ENCODE data around the gene MYRFL. TPM values are rescaled to one million over a fixed set of nuclear protein-coding genes. Genes with fewer than 3 reads are reported as not detected.

MYRFL gene
- total RNA-seq, 1 experiment from 2014 or later, result not detected

DNA sequence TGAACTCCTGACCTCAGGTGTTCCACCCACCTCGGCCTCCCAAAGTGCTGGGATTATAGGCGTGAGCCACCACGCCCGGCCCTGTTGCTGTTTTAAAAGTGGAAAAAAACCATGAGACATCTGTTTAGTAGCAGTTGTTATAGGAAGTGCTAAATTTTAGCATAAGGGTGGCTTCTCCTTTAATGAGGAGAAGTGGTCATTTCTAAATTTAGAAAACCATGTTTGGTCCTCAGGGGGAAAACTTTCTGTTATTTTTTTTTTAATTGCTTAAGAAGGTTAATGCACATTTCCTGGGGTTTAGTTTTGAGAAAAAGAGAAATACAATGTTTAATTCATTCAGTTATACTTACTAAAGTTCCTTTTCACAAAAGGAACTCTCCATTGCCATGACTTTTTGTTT lies 102.1 kb downstream of the MYRFL start:
- DNase-seq (ENCODE audit: extremely low read depth, low read depth), result no peak

DNA sequence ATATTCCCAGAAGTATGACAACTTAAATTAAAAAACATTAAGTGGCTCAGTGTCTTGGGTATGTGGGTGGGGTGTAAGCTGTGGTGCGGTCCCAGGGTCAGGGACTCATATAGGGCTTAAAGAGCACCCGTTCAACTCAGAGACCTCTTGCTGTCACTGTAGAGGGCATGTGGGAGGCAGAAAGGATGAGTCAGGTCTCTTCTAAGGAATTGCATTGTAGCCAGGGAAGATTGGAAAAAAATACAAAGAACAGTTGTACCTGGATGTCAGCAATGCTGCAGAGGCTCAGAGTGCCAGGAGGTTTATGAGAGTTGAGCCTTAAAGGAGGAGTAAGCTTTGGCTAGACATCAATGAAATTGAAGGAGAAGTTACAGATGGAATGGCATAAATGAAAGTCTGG lies 104.1 kb downstream of the MYRFL start:
- no peak for DNase-seq (ENCODE audit: extremely low read depth, low read depth)

DNA sequence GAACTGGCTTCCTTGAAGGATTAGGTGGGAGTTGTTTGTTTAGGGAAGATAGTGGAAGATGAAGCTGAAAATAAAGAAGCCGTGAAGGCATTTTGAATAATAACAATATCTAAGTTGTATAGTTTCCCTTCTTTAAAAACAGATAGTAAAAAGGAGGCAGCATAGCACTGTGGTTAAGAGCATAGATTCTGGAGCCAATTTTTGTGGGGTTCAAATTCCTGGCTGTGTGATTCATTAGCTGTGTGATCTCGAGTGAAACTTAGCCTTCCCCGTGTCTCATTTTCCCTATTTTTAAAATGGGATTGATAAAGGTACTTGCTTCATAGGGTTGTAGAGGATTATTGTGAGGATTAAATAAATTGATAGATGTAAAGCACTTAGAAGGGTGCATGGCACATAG lies 104.5 kb downstream of the MYRFL start:
- no peak for DNase-seq (ENCODE audit: extremely low read depth, low read depth)

DNA sequence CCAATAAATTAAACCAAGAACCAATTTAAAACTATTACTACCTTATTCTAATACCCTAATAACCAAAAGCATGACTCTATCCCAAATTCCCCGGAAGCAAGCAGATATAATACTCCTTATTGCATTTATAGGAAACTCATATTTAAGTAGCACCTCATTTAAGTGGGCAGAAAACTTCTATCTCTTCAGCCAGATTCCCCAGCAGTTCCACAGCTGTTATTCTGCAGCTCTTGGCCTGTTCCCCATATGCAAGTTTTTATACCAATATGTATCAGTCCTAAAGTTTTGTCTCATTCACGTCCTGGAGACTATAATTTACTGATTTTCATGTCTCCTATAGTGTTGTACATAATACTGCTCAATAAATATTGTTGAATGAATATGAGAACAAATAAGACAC lies 106.5 kb downstream of the MYRFL start:
- DNase-seq (ENCODE audit: extremely low read depth, low read depth), result no peak

DNA sequence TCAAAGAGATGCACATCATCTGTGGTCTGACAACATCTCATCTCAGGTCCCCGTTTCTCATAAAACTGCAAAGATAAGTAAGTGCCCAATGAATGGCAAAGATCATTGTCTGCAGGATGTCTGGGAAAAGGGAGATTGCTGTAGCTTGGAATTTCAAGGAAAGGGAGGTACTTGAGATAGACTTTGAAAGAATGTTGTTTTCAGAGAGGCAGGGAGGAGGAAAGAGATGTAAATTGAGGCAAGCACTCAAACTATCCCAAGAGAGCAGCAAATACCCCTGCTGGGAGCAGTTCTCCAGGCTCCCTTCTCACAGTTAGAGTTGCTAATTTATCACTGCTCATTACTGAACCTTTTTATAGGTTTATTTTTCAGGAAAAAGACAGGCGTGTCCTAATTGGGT lies 107.1 kb downstream of the MYRFL start:
- DNase-seq (ENCODE audit: extremely low read depth, low read depth), result no peak

DNA sequence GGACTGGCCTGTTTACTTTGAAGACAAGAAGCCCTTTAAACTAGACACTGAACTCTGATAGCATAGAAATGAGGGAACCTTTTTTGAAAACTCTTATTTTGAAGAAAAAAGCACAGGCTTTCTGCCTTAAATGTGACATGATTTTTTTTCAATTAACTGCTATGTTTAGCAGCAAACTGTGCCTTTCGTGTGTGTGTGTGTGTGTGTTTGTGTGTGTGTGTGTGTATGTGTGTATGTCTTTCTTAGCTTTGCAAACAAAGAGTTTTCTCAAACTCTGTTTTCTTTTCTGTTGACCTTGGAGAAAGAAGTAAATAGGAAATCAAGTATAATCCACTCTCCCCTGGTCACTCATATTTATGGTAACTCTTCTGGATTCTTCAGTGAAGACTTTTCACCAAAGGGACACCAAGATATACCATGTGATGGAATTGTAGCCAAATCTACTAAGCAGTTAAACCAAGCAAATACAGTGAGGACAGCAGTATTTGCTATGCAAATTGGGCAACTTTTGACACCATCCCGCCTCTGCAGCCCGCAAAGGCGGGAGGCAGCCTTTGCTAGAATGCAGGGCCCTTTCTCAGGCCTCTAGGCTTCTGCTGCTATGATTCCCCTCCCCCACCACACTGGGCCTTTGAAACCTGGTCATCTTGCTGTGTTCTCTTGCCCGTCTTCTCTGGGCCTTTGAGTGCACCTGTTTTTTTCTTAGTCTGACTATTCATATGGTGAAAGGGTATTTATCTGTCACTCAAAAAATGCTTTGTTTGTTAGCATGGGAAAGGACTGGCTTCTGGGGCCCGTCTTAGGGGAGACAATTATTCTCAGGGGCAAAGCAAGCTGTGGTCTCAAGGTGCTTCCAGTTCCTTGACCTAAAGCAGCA lies 107.9 kb downstream of the MYRFL start:
- no peak for DNase-seq (ENCODE audit: extremely low read depth, low read depth)

DNA sequence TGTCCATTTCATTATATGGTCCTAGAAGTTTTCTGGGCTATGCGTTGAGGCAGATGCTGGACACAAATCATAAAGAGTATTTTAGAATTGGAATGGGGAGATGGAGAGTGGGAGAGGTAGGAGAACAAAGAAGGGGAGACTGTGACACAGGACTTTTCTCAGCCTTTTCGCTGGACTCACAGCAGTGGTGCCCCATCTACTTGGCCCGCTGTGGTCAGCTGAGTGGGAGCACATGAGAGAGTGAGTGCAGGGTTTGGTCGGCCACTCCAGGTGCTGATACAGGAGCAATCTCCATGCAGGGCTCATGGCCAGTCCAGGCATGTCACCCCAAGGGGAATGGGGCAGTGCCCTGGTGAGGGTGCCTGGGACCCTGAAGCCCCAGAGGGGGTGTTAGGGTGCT lies 109.0 kb downstream of the MYRFL start:
- no peak for DNase-seq (ENCODE audit: extremely low read depth, low read depth)

DNA sequence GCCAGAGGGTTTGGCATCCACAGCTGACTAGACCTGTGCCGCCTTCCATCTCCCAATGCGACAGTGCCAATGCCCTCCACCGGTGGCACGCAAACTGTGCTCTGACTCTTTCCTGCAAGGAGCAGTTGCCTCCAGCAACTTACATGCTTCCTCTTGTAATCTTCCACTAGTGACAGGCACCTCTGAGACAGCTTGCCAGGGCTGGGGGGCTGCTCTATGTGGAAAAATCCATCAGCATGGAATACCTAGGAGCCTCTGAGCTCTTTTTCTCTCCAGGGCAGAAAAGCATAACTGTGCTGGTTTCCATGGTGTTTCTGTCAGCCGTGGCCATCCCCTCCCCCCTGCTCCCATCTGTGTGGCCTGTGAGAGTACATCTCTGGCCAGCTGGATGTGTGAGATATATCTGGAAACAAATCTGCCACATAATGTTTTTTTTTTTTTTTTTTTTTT lies 110.6 kb downstream of the MYRFL start:
- no peak for DNase-seq (ENCODE audit: extremely low read depth, low read depth)

DNA sequence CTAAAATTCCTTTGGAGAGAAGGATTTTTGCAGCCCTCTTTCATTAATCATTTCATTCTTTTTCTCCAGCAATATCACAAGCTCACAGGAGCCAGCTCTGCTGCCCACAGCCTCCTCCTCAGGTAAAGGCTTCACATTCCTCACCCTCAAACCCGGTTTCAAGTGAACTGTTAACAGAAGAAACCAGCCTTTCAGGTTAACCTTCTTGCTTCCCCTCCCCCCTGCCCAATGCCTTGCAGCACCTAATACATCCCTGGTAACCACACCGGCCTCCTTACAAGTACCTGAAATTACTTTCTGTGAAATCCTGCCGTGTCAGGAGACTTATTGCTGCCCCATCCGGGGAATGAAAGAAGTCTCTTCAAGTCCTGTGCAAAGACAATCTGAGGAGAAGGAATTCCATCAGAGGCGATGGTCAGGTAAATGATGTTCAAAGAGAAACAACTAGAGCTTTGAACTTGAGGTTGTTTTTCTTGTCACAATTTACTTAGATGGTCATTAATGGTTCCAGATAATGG lies 111.2 kb downstream of the MYRFL start:
- no peak for DNase-seq (ENCODE audit: extremely low read depth, low read depth)

DNA sequence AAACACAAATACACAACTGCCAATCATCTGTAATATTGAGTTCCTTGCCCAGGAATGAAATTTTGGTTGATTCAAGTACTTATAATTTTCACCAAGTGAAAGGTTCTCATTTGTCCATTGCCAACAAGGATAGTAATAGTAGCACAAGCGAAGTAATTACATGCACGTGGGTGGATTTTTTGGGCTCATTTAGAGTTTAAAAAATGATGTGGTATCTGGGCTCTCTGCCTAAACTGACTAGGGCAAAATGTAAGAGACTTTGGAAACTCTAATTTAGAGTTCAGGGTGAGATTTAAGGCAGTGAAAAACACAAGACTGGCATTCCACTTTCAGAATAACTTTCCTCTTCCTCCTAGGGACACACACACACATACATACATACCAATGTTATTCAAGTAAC lies 111.7 kb downstream of the MYRFL start:
- no peak for DNase-seq (ENCODE audit: extremely low read depth, low read depth)

DNA sequence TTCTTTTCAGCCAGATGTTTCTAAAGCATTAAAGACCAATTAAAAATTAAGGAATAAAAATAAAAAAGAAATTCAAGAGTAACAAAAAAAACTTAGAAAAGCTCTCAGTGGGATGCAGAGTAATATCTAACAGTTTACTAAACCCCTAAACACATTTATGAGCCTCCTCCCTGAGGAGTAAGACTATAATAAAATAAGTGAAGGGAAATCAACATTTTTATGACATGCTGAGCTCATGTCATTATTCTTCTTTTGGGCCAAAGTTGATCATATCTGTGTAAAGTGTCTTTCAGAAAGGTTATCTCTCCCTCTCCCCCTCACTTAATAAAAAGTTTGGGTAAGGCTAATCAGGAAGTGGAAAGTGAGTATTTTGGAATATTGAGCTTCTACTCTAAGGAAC lies 122.1 kb downstream of the MYRFL start:
- DNase-seq (ENCODE audit: extremely low read depth, low read depth), result no peak

DNA sequence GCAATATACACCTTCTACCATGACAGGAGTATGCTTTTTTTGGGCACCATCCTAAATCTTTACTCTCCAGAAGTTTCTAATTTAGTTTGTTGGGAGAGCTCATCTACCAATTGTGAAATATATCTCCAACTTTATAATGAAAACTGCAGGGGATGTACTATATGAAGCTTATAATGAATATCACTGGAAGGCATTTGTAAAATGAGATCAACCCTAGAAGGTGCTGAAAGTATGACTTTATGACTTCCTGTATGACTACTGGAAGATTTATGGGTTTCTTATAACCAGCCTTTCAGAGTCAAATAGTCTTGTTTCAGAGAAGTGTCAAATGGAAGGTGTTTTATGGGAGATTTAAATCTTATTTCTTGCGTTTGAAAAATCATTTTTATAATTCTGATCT lies 122.9 kb downstream of the MYRFL start:
- DNase-seq (ENCODE audit: extremely low read depth, low read depth), result no peak

DNA sequence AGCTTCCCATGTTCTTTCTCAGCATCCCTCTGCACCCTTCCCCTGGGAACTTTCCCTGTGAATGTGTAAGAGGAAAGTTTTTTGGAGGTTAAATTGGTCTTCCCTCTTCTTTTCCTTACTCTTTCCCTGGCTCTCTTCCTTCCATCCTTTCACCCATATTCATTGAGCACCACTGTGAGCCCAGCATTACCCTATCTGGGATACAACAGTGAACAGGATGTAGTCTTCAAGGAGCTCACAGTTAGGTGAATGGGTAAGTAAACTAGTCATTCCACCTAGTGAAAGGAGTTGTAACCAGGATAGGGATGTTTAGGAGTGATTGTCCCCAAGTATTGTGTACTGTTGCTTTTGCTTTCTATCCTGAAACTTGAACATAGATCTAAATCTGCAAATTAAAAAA lies 123.8 kb downstream of the MYRFL start:
- no peak for DNase-seq (ENCODE audit: extremely low read depth, low read depth)

DNA sequence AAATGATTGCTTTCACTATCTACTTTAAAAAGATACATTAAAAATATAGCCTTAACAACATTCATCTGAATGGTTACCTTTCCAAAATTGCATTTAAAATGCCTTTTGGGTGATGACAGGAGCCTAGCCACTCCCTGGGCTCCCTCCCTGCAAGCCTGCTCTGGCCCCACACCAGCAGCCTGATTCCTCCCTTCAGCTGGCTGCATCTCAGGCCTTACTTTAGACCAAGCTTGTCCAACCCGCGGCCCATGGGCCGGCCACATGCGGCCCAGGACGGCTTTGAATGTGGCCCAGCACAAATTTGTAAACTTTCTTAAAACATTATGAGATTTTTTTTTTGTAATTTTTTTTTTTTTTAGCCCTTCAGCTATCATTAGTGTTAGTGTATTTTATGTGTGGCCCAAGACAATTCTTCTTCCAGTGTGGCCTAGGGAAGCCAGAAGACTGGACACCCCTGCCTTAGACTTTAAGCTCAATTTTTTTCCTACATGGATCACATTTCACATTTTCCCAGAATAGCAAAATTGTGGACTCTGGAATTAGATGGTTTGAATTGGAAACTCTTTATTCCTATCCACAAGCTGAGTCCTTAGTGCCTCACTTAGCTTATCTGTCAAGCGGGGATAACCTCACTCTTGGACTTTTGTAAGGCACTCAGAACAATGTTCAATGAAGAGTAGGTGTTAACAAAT lies 124.4 kb downstream of the MYRFL start:
- no peak for DNase-seq (ENCODE audit: extremely low read depth, low read depth)

DNA sequence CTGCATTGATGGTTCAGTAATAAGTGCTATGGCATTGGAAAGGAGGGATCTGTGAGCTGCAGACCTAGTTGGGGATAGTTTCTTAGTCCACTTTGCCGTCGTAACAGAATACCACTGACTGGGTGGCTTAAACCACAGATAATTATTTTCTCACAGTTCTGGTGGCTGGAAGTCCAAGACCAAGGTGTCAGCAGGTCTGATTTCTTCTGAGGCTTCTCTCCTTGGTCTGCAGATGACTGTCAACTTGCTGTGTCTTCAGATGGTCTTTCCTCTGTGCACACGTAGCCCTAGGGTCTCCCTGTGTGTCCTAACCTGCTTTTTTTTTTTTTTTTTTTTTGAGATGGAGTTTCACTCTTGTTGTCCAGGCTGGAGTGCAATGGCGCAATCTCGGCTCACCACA lies 126.1 kb downstream of the MYRFL start:
- no peak for DNase-seq (ENCODE audit: extremely low read depth, low read depth)

DNA sequence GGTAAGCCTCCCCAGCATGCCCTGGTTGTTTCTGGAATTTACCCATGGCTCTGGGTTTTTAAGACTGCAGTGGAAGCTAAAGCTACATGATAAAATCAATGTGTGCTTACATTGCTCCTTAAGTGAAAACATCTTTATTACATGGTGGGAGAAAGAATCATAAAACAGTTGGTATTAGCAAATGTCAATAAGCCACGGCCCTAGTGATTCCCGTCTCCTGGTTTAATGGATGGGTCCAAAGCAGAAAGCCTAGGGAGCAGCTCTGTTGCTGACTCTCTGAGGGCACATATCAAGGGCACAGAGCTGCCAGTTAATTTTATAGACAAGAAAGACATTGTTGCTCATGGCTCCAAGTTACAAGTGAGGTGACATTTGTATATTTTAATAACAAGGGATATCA lies 127.9 kb downstream of the MYRFL start:
- no peak for DNase-seq (ENCODE audit: extremely low read depth, low read depth)

DNA sequence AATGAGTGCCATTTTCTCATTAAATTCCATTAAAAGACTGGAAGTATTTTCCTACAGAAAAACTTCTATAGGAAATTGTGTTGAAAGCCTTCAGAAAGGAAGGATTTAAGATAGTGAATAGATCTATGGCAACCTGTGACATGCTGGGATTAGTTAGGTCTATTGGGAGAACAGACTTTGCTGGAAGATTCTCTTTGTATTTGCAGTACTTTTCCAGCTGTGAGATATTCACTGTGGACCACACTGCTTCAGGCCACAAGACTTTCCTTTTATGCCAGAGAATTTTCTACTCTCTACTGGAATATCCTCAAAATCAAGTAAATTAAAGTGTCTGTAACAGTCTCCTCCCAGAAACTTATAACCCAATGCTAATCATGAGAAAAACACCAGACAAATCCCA lies 136.2 kb downstream of the MYRFL start:
- no peak for DNase-seq (ENCODE audit: extremely low read depth, low read depth)

DNA sequence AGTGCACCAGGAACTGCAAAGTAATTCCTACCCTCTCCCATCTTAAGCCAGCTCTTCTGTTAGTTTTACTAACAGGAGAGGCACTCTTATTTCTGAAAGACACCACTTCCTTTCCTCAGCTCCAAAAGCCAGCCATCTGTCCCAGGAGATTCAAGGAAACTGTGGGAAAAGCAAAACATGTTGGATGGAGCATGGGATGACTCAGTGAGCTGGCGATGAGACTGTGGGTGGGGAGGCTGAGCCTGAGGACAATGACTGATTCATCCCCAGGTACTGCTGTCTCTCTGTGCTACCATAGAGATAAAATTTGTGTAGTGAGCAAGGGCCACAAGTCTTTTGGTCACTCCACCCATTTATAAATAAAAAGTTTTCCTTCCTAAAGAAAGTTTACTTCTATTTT lies 141.4 kb downstream of the MYRFL start:
- DNase-seq (ENCODE audit: extremely low read depth, low read depth), result no peak

DNA sequence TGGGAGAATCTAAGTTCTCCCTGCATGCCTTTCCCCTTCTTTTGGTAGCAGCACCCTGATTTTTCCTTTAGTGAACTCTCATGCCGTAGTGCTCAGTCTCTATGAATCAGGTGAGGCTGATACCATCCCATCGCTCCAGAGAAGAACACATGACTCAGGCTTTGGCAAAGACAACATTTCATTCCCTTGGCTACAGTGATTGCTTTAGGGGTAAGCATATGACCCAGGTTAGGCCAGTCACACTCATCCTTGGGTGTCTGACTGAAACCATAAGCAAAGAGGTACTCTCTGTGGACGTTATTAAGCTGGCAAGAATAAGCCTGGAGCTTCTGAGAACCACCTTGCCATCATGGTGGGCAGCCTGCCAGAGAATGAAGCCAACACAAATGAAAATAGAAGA lies 141.8 kb downstream of the MYRFL start:
- DNase-seq (ENCODE audit: extremely low read depth, low read depth), result no peak

DNA sequence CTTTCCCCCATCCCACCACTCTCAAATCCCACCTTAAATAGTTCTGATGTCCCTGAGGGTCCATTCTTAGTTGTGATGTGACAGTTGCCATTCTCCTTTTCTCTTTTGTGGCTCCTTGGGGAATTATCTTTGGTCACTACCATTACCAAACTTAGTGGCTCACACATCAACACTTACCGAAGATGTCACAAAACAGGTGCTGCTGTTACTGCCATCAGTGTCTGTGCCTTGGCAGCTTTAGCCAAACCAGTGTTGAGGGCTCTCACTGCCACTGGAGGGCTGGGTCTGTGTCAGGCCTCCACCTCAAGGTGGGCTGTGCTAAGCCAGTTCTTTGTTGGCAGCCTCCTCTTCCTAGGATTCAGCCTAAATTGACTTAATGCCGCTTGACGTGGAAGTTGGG lies 144.0 kb downstream of the MYRFL start:
- DNase-seq (ENCODE audit: extremely low read depth, low read depth), result no peak

DNA sequence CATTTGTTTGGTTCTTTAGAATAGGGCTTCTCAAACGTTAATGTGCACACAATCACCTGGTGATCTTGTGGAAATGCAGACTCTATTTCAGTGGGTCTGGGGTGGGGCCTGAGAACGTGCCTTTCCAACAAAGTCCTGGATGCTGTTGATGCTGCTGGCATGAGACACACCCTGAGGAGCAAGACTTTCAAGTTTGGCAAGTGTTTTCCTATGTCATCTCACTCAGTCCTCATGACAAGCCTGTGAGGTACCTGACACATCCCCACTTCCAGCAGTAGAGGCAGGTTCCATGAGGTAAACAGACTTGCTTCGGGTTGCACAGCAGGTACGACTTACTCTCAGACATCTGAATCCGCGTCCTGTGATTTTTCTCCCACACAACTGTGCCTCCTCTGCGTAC lies 147.1 kb downstream of the MYRFL start:
- DNase-seq (ENCODE audit: extremely low read depth, low read depth), result no peak

DNA sequence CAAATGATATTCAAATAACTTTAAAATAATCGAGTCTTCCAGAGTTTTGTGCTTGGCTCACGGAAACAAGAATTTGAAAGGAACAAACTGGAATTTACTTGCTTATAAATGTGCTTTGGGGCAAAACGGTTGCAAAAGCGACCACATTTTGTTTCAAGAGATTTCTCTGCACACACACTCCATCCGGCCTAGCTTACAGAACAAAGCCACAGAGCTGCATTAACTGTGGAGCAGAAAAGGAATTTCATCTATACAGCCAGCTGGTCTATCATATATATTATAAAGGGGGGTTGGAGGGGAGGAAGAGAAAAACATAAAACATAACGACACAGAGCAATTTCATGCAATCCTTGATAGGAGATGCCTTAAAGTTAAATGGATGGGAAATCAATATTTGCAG lies 153.0 kb downstream of the MYRFL start:
- no peak for DNase-seq (ENCODE audit: extremely low read depth, low read depth)

Data from NCI-H460 (cell line).